Hepatocyte (in vitro differentiated cells): ENCODE measurements around the gene OR52H1.

Source experiments
- CTCF ChIP-seq: fragments of 200-600 bp; sonication (generic); IDR thresholded peaks from 2 replicates; pipeline ENCODE4 v1.5.1; 2016; ENCODE audit warnings: antibody characterized with exemption, mild to moderate bottlenecking; ENCODE audit not compliant: poor library complexity
- EZH2 ChIP-seq: fragments of 200-600 bp; sonication (generic); IDR thresholded peaks from 2 replicates; pipeline ENCODE4 v1.6.1; 2016; ENCODE audit warnings: antibody characterized with exemption, mild to moderate bottlenecking, borderline replicate concordance
- EZH2phosphoT487 ChIP-seq: fragments of 200-600 bp; sonication (generic); IDR thresholded peaks from one replicate; pipeline ENCODE4 v1.6.1; 2018; ENCODE audit warnings: antibody characterized with exemption, mild to moderate bottlenecking, low read depth, moderate library complexity; ENCODE audit not compliant: unreplicated experiment, severe bottlenecking

GRCh38 chr11:5556596-5557188, 8.4 kb upstream of the OR52H1 start:
- TF ChIP-seq CTCF, result no peak
- TF ChIP-seq EZH2, result no peak
- no peak for TF ChIP-seq EZH2phosphoT487
